A549 (cell line): Measurements from ENCODE around the gene MYADML2. TPM values are rescaled to one million over a fixed set of nuclear protein-coding genes. Genes with fewer than 3 reads are reported as not detected.
A peak's percentile ranks its signal among the peaks of the same experiment; 100 is the strongest.

Experiments
- ATAC-seq, 2 experiments: fragments of 200-7000 bp in 1 of 2; fragments of >200 bp in 1 of 2; cut with Nextera tagmentation in 1 of 2; cut with Tn5 transposase in 1 of 2; 3 replicates each; pipeline versions ENCODE4 v1.8.0 to v1.9.1; 2018 to 2020; ENCODE audit warnings: mild to moderate bottlenecking in 1 of 2, moderate library complexity in 1 of 2
- CTCF ChIA-PET: fragments of 300-600 bp; sonication (Branson Sonifier 250); formaldehyde crosslinking; extraction: SDS; loops from one replicate; lab custom pipeline; 2021; ENCODE audit warnings: antibody characterized with exemption, inconsistent platforms; lab: Yijun Ruan, JAX
- POLR2A ChIA-PET: fragments of 350-600 bp; formaldehyde crosslinking; extraction: SDS; loops from one replicate; lab custom pipeline; 2021; ENCODE audit warnings: antibody characterized with exemption, inconsistent platforms; lab: Yijun Ruan, JAX
- DNase-seq, 2 experiments: peaks; one replicate each; pipeline versions ENCODE4 v3.0.0 to v3.0.0-alpha.2; 2011 to 2016; ENCODE audit warnings: low read depth in 1 of 2, low spot score in 1 of 2
- FAIRE-seq: peaks from 2 replicates; lab custom pipeline; 2011; peaks lifted over from hg19 to GRCh38; lab: Jason Lieb, UNC
- H3K27ac ChIP-seq, 2 experiments: fragments of >200 bp; sonication (Bioruptor Twin); formaldehyde crosslinking; 3 replicates each; pipeline ENCODE4 v1.5.1; 2016 to 2017
- H3K4me1 ChIP-seq: fragments of >200 bp; sonication (Bioruptor Twin); formaldehyde crosslinking; 3 replicates; pipeline ENCODE4 v1.6.1; 2016
- H3K4me2 ChIP-seq: fragments of >200 bp; sonication (Bioruptor Twin); formaldehyde crosslinking; 3 replicates; pipeline ENCODE4 v1.6.1; 2016
- H3K4me3 ChIP-seq: fragments of >200 bp; sonication (Bioruptor Twin); formaldehyde crosslinking; 3 replicates; pipeline ENCODE4 v1.5.1; 2016
- H3K9me3 ChIP-seq: fragments of >200 bp; sonication (Bioruptor Twin); formaldehyde crosslinking; 3 replicates; pipeline ENCODE4 v1.6.1; 2016
- BCL3 ChIP-seq: fragments of >200 bp; sonication (Bioruptor Twin); formaldehyde crosslinking; IDR thresholded peaks from 3 replicates; pipeline ENCODE4 v1.6.1; 2016
- CBX2 ChIP-seq: fragments of 200-600 bp; sonication (generic); IDR thresholded peaks from 2 replicates; pipeline ENCODE4 v1.6.1; 2016; ENCODE audit warnings: low read depth, mild to moderate bottlenecking, borderline replicate concordance
- CEBPB ChIP-seq, 2 experiments: fragments of >200 bp in 1 of 2; sonication (Bioruptor Twin) in 1 of 2; formaldehyde crosslinking in 1 of 2; IDR thresholded peaks; 2 replicates each; pipeline ENCODE4 v1.6.1; 2012 to 2016
- CHD2 ChIP-seq: fragments of 150-350 bp; IDR thresholded peaks from 2 replicates; pipeline ENCODE4 v1.6.1; 2014; ENCODE audit warnings: low read length; ENCODE audit not compliant: partially characterized antibody
- CHD4 ChIP-seq: fragments of 200-600 bp; sonication (generic); IDR thresholded peaks from 2 replicates; pipeline ENCODE4 v1.6.1; 2016; ENCODE audit warnings: antibody characterized with exemption, mild to moderate bottlenecking, borderline replicate concordance
- EHF ChIP-seq: fragments of 250-450 bp; sonication (Bioruptor Pico); IDR thresholded peaks from 2 replicates; pipeline ENCODE4 v1.5.0; 2020; ENCODE audit warnings: mild to moderate bottlenecking
- ELK1 ChIP-seq: fragments of 150-350 bp; IDR thresholded peaks from 2 replicates; pipeline ENCODE4 v1.6.1; 2014; ENCODE audit warnings: low read depth, mild to moderate bottlenecking, low read length
- FOSL2 ChIP-seq, 2 experiments: fragments of 450-650 bp in 1 of 2; fragments of >200 bp in 1 of 2; sonication (Bioruptor Twin) in 1 of 2; formaldehyde crosslinking; IDR thresholded peaks; 2 replicates each; pipeline versions ENCODE4 v1.5.0 to v1.6.1; 2016 to 2020; ENCODE audit warnings: mild to moderate bottlenecking in 1 of 2, moderate library complexity in 1 of 2
- HOXB5 ChIP-seq: fragments of 250-450 bp; sonication (Bioruptor Pico); IDR thresholded peaks from 2 replicates; pipeline ENCODE4 v1.5.0; 2020; ENCODE audit warnings: mild to moderate bottlenecking, moderate library complexity
- MAX ChIP-seq: IDR thresholded peaks from 2 replicates; pipeline ENCODE4 v1.6.1; 2012
- MAZ ChIP-seq: fragments of 150-350 bp; IDR thresholded peaks from 2 replicates; pipeline ENCODE4 v1.6.1; 2014; ENCODE audit warnings: antibody characterized with exemption, low read depth, low read length, borderline replicate concordance
- MYC ChIP-seq: IDR thresholded peaks from 2 replicates; pipeline ENCODE4 v1.6.1; 2012; ENCODE audit warnings: mild to moderate bottlenecking, inconsistent platforms, low read length, improper control_type of control experiment, borderline replicate concordance
- NFE2L2 ChIP-seq: fragments of 150-350 bp; conservative IDR thresholded peaks from 2 replicates; pipeline ENCODE4 v1.6.1; 2014; ENCODE audit warnings: low read length
- NR3C1 ChIP-seq: fragments of >200 bp; sonication (Bioruptor Twin); formaldehyde crosslinking; IDR thresholded peaks from 3 replicates; pipeline ENCODE4 v1.6.1; 2017
- PBX3 ChIP-seq: IDR thresholded peaks from 2 replicates; pipeline ENCODE4 v1.6.1; 2012
- POLR2A ChIP-seq: IDR thresholded peaks from 2 replicates; pipeline ENCODE4 v1.6.1; 2012; ENCODE audit warnings: mild to moderate bottlenecking, low read length
- RAD21 ChIP-seq, 2 experiments: fragments of >200 bp in 1 of 2; sonication (Bioruptor Twin) in 1 of 2; formaldehyde crosslinking in 1 of 2; IDR thresholded peaks in 1 of 2; conservative IDR thresholded peaks in 1 of 2; 2 replicates in 1 of 2; 3 replicates in 1 of 2; pipeline ENCODE4 v1.6.1; 2012 to 2018; ENCODE audit warnings: inconsistent platforms in 1 of 2
- RARB ChIP-seq: fragments of 250-450 bp; sonication (Bioruptor Pico); IDR thresholded peaks from 2 replicates; pipeline ENCODE4 v1.8.0; 2021; ENCODE audit warnings: mild to moderate bottlenecking, moderate library complexity
- RFX5 ChIP-seq: fragments of 450-650 bp; IDR thresholded peaks from 2 replicates; pipeline ENCODE4 v1.7.1; 2014; ENCODE audit warnings: antibody characterized with exemption, mild to moderate bottlenecking, moderate library complexity
- SMC3 ChIP-seq: fragments of >200 bp; sonication (Bioruptor Twin); formaldehyde crosslinking; IDR thresholded peaks from 3 replicates; pipeline ENCODE4 v1.6.1; 2018; ENCODE audit warnings: inconsistent platforms
- SREBF2 ChIP-seq: fragments of 450-650 bp; IDR thresholded peaks from 2 replicates; pipeline ENCODE4 v1.6.1; 2014; ENCODE audit warnings: mild to moderate bottlenecking, moderate library complexity
- TFCP2L1 ChIP-seq: fragments of 250-450 bp; sonication (Bioruptor Pico); IDR thresholded peaks from 2 replicates; pipeline ENCODE4 v1.5.0; 2021; ENCODE audit warnings: mild to moderate bottlenecking
- TP53 ChIP-seq: fragments of 250-450 bp; sonication (Bioruptor Pico); IDR thresholded peaks from 2 replicates; pipeline ENCODE4 v1.5.0; 2021; ENCODE audit warnings: mild to moderate bottlenecking, moderate library complexity
- USF2 ChIP-seq: fragments of 450-650 bp; IDR thresholded peaks from 2 replicates; pipeline ENCODE4 v1.6.1; 2014; ENCODE audit warnings: antibody characterized with exemption
- ZSCAN20 ChIP-seq: fragments of 250-450 bp; sonication (Bioruptor Pico); IDR thresholded peaks from 2 replicates; pipeline ENCODE4 v1.8.0; 2022; ENCODE audit warnings: mild to moderate bottlenecking, moderate library complexity
- WGBS: methylation state at CpG from one replicate; pipeline ENCODE4 v1.1.6; 2017; ENCODE audit errors: missing lambda C conversion rate; 5-methylcytosine and 5-hydroxymethylcytosine counted together
- polyA plus RNA-seq, 4 experiments: library from polyadenylated mRNA; depleted of rRNA in 3 of 4; stranded (reverse); fragments of >200 nt; fragmentation: RNase III in 1 of 4; extraction: RNeasy Plus Mini Kit Qiagen cat#74134 plus additional on column Dnase treatment in 1 of 4; gene quantifications; 2 replicates in 3 of 4; 3 replicates in 1 of 4; pipeline ENCODE4 v1.2.3, GENCODE V29; 2011 to 2017
- TF ChIP-seq, protein P1 (sequence below): fragments of 200-600 bp; sonication (generic); IDR thresholded peaks from 2 replicates; pipeline ENCODE4 v1.6.1; 2016; ENCODE audit warnings: antibody characterized with exemption, mild to moderate bottlenecking, moderate library complexity
- TF ChIP-seq, protein P2 (sequence below): IDR thresholded peaks from 2 replicates; pipeline ENCODE4 v1.6.1; 2012; ENCODE audit warnings: low read depth, borderline replicate concordance

The MYADML2 gene
- polyA plus RNA-seq, 2 of the 4 experiments (the other 2 are of a cell fraction), result not detected

GRCh38 chr17:81922566-81923301, 24.3 kb downstream of the MYADML2 start:
- 31% methylated on average over 51 of the region's 58 CpGs for WGBS
- peak; percentile 8 to 46; a peak in 4 of 6 replicates for ATAC-seq
- no peak for FAIRE-seq
- ChIA-PET CTCF (interaction anchor here (1.0 to 12.8 kb wide), 8 partner anchors 11 to 188 kb away, joined by 3 to 99 read pairs (median 21); partner anchors contain the start of genes ARHGDIA, CENPX, LRRC45 and NOTUM), POLR2A (interaction anchor here (1.1 to 1.9 kb wide), 5 partner anchors 12 to 90 kb away, joined by 3 to 5 read pairs (median 3); partner anchors contain the start of genes MCRIP1 and PCYT2)
- peak overlapping the region; percentile 96 to 98 for H3K27ac ChIP-seq
- peak overlapping the region; percentile 57 for H3K4me3 ChIP-seq
- H3K9me3 ChIP-seq, result no peaks in the 10 kb centered on the region
- no peak for TF ChIP-seq CHD4
- TF ChIP-seq NFE2L2, result no peak
- no peak for TF ChIP-seq POLR2A
- no peak for TF ChIP-seq CHD2
- TF ChIP-seq, protein P1, sequence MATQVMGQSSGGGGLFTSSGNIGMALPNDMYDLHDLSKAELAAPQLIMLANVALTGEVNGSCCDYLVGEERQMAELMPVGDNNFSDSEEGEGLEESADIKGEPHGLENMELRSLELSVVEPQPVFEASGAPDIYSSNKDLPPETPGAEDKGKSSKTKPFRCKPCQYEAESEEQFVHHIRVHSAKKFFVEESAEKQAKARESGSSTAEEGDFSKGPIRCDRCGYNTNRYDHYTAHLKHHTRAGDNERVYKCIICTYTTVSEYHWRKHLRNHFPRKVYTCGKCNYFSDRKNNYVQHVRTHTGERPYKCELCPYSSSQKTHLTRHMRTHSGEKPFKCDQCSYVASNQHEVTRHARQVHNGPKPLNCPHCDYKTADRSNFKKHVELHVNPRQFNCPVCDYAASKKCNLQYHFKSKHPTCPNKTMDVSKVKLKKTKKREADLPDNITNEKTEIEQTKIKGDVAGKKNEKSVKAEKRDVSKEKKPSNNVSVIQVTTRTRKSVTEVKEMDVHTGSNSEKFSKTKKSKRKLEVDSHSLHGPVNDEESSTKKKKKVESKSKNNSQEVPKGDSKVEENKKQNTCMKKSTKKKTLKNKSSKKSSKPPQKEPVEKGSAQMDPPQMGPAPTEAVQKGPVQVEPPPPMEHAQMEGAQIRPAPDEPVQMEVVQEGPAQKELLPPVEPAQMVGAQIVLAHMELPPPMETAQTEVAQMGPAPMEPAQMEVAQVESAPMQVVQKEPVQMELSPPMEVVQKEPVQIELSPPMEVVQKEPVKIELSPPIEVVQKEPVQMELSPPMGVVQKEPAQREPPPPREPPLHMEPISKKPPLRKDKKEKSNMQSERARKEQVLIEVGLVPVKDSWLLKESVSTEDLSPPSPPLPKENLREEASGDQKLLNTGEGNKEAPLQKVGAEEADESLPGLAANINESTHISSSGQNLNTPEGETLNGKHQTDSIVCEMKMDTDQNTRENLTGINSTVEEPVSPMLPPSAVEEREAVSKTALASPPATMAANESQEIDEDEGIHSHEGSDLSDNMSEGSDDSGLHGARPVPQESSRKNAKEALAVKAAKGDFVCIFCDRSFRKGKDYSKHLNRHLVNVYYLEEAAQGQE, result no peak
- no peak for TF ChIP-seq NR3C1
- no peak for TF ChIP-seq FOSL2 (IDR thresholded peaks at IDR 0.05)
- TF ChIP-seq FOSL2 (CRISPR knock-in tag; IDR thresholded peaks at IDR 0.05), result peak; percentile 33; the same call in 1 of the 2 replicates
- no peak for TF ChIP-seq RAD21 (conservative IDR thresholded peaks at IDR 0.05 in 1 of 2, IDR thresholded peaks at IDR 0.05 in 1 of 2)
- no peak for TF ChIP-seq SREBF2
- no peak for TF ChIP-seq ELK1
- no peak for TF ChIP-seq RARB (CRISPR knock-in tag)
- no peak for TF ChIP-seq MAZ
- TF ChIP-seq HOXB5 (CRISPR knock-in tag), result peak; percentile 52; the same call in 1 of the 2 replicates
- no peak for TF ChIP-seq BCL3
- no peak for TF ChIP-seq ZSCAN20
- no peak for TF ChIP-seq CBX2
- TF ChIP-seq, protein P2, sequence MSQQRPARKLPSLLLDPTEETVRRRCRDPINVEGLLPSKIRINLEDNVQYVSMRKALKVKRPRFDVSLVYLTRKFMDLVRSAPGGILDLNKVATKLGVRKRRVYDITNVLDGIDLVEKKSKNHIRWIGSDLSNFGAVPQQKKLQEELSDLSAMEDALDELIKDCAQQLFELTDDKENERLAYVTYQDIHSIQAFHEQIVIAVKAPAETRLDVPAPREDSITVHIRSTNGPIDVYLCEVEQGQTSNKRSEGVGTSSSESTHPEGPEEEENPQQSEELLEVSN, result peak; percentile 94
- TF ChIP-seq RFX5, result no peak
- no peak for TF ChIP-seq TFCP2L1 (CRISPR knock-in tag)
- TF ChIP-seq MYC, result no peak
- no peak for TF ChIP-seq SMC3
- TF ChIP-seq CEBPB (IDR thresholded peaks at IDR 0.05), result no peak
- no peak for TF ChIP-seq USF2
- no peak for TF ChIP-seq TP53 (CRISPR knock-in tag)
- TF ChIP-seq EHF (CRISPR knock-in tag), result no peak
- TF ChIP-seq PBX3, result peak; percentile 33
- TF ChIP-seq MAX, result peak; percentile 94
- peak in 1 of 2 experiments; percentile 91 for DNase-seq
- peaks cover 75% of the 10 kb centered on the region for H3K4me1 ChIP-seq
- peak overlapping the region; percentile 96 for H3K4me2 ChIP-seq
